ENCODE data around the gene B3GNT8. TPM values are rescaled to one million over a fixed set of nuclear protein-coding genes. Genes with fewer than 3 reads are reported as not detected.

Gene B3GNT8
- total and polyA plus RNA-seq, 2 of the 8 experiments (the other 6 are each of a cell fraction or from before 2014, with no cell fraction given) = 0.67 to 0.86 TPM

DNA sequence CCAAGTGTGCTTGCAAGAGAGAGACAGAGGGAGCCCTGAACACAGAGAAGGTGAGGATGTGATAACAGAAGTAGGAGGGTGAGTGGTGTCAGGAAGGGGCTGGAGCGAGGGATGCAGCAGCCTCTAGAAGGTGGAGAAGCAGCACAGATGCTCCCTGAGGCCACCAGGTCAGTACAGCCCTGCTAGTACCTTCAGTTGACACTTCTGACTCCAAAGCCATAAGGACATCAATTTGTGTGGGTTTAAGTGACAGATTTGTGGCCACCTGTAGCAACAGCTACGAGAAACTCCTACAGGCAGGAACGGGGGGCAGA, 22.6 kb upstream of the B3GNT8 start:
- Histone ChIP-seq H3K23ac (ENCODE audit: insufficient read length) (no peak overlapping the region), H3K18ac (ENCODE audit: extremely low read depth, low read length) (no peak overlapping the region), H3K27ac (ENCODE audit: low read depth, low read length) (no peak overlapping the region), H3K9ac (replicated peaks in 1 of 4; ENCODE audit: extremely low read depth in 1 of 4, low read depth in 3 of 4, low read length in 3 of 4) (no peak overlapping the region), H3K36me3 (ENCODE audit: control insufficient read depth in 2 of 4, insufficient read depth in 4 of 4, low read length in 3 of 4) (no peaks in the 10 kb centered on the region), H4K5ac (ENCODE audit: insufficient read length, low read depth, low read length) (no peak overlapping the region), H3K4me1 (replicated peaks in 1 of 4; ENCODE audit: control insufficient read depth in 3 of 4, insufficient read depth in 4 of 4, low read length in 3 of 4) (no peaks in the 10 kb centered on the region), H3K4ac (replicated peaks; ENCODE audit: insufficient read length, low read depth, low read length) (no peak overlapping the region), H2BK120ac (replicated peaks; ENCODE audit: low read depth, low read length) (no peak overlapping the region), H3K9me3 (ENCODE audit: insufficient read depth in 2 of 2, low read depth in 1 of 2, low read length in 1 of 2) (peaks cover 0 to 4% of the 10 kb centered on the region in 2 experiments; a peak in 2 of 4 replicates), H3K79me1 (ENCODE audit: low read depth, low read length) (no peaks in the 10 kb centered on the region), H3K4me3 (ENCODE audit: extremely low read depth in 1 of 4, insufficient read depth in 2 of 4, low read depth in 3 of 4, low read length in 4 of 4) (no peak overlapping the region), H3K79me2 (ENCODE audit: control insufficient read depth in 1 of 2, insufficient read depth in 2 of 2, low read length in 2 of 2) (no peaks in the 10 kb centered on the region), H3K14ac (ENCODE audit: insufficient read length) (no peak overlapping the region), H2AFZ (ENCODE audit: low read length) (no peak overlapping the region), H2BK5ac (ENCODE audit: low read depth, low read length) (no peak overlapping the region), H2BK15ac (ENCODE audit: low read length) (no peak overlapping the region), H2AK5ac (ENCODE audit: low read depth, low read length) (no peak overlapping the region), H3K4me2 (ENCODE audit: insufficient read depth in 1 of 2, low read depth in 2 of 2, low read length in 2 of 2) (no peak overlapping the region), H4K91ac (replicated peaks; ENCODE audit: insufficient read length, low read length) (no peak overlapping the region), H2BK12ac (ENCODE audit: low read depth, low read length) (no peak overlapping the region), H2BK20ac (ENCODE audit: low read length) (no peak overlapping the region), H4K20me1 (replicated peaks in 1 of 2; ENCODE audit: control insufficient read depth in 1 of 2, insufficient read depth in 2 of 2, low read length in 2 of 2) (no peaks in the 10 kb centered on the region), H4K8ac (ENCODE audit: extremely low read depth, insufficient read depth, low read length) (no peak overlapping the region), H3K23me2 (ENCODE audit: low read depth, low read length) (no peaks in the 10 kb centered on the region), H3K27me3 (replicated peaks in 1 of 4; ENCODE audit: control insufficient read depth in 3 of 4, extremely low read depth in 1 of 4, insufficient read depth in 3 of 4, low read length in 3 of 4) (0 out of 7 replicates have a peak, but pooled peaks cover 0 to 3% (median 0%) of the 10 kb centered on the region in 4 experiments), H3K56ac (replicated peaks; ENCODE audit: insufficient read length, low read depth, low read length) (no peak overlapping the region)
- FAIRE-seq (no peak), DNase-seq (ENCODE audit: low read depth in 1 of 2, low spot score in 2 of 2) (no peak)
- ChIA-PET CTCF (ENCODE audit: partially characterized antibody) (interaction anchor here (0.6 to 20.4 kb wide), 22 partner anchors 11 to 1056 kb away, joined by 3 to 364 read pairs (median 4); partner anchors contain the start of gene DMAC2), POLR2A (ENCODE audit: partially characterized antibody) (interaction anchor here (0.7 kb wide), 1 partner anchor 114 kb away, joined by 3 read pairs; no protein-coding TSS in a partner anchor)
- 89% methylated on average over 3 of the region's 3 CpGs; no CpG with 5 or more reads in 1 of the 2 experiments for WGBS, 2 experiments (ENCODE audit: extremely low coverage in 1 of 2, insufficient coverage in 1 of 2, insufficient read length in 1 of 2, insufficient replicate concordance in 2 of 2, low coverage in 1 of 2, low lambda C conversion rate in 2 of 2, missing lambda C conversion rate in 1 of 2)
- no peak for TF ChIP-seq KDM5A (IDR thresholded peaks at IDR 0.05; ENCODE audit: low read length)
- TF ChIP-seq KDM1A (IDR thresholded peaks at IDR 0.05; ENCODE audit: borderline replicate concordance, low read length) = no peak
- no peak for TF ChIP-seq ATF3 (IDR thresholded peaks at IDR 0.05; ENCODE audit: insufficient read depth, low read depth, low read length)
- TF ChIP-seq MAX (IDR thresholded peaks at IDR 0.05) = no peak
- no peak for TF ChIP-seq CTBP2 (IDR thresholded peaks at IDR 0.05; ENCODE audit: borderline replicate concordance, insufficient read depth, insufficient read length, low read length)
- TF ChIP-seq SRF (IDR thresholded peaks at IDR 0.05; ENCODE audit: low read depth, low read length) = no peak
- TF ChIP-seq CBX5 (IDR thresholded peaks at IDR 0.05; ENCODE audit: low read depth, low read length) = no peak
- TF ChIP-seq CBX8 (IDR thresholded peaks at IDR 0.05; ENCODE audit: borderline replicate concordance, low read depth, low read length) = no peak
- TF ChIP-seq USF2 (IDR thresholded peaks at IDR 0.05; ENCODE audit: low read length) = no peak
- TF ChIP-seq GABPA (IDR thresholded peaks at IDR 0.05; ENCODE audit: borderline replicate concordance, insufficient read depth, low read length) = no peak
- TF ChIP-seq POLR2AphosphoS5 (IDR thresholded peaks at IDR 0.05; ENCODE audit: low read depth, low read length) = no peak
- TF ChIP-seq HDAC6 (IDR thresholded peaks at IDR 0.05; ENCODE audit: low read depth, low read length) = no peak

All from H1 (cell line).